Suprapubic skin (tissue), 4 donors: ENCODE measurements around the gene TBC1D22A. TPM values are rescaled to one million over a fixed set of nuclear protein-coding genes. Genes with fewer than 3 reads are reported as not detected.

Experiments
- DNase-seq, 2 donors: peaks; one replicate each; pipeline ENCODE4 v3.0.0-alpha.2; 2019; ENCODE audit warnings: low spot score in 2 of 2
- H3K27ac ChIP-seq: fragments of 200-600 bp; sonication (generic); one replicate; pipeline ENCODE4 v1.5.1; 2019
- H3K27me3 ChIP-seq: fragments of 200-600 bp; sonication (generic); one replicate; pipeline ENCODE4 v1.5.1; 2019
- H3K36me3 ChIP-seq: fragments of 200-600 bp; sonication (generic); one replicate; pipeline ENCODE4 v1.5.1; 2019
- H3K4me1 ChIP-seq: fragments of 200-600 bp; sonication (generic); one replicate; pipeline ENCODE4 v1.5.1; 2019
- H3K4me3 ChIP-seq: fragments of 200-600 bp; sonication (generic); one replicate; pipeline ENCODE4 v1.5.1; 2019; ENCODE audit warnings: mild to moderate bottlenecking
- H3K9me3 ChIP-seq: fragments of 200-600 bp; sonication (generic); one replicate; pipeline ENCODE4 v1.5.1; 2019
- EP300 ChIP-seq: sonication (generic); formaldehyde crosslinking; IDR thresholded peaks from one replicate; pipeline ENCODE4 v1.6.1; 2017; ENCODE audit warnings: antibody characterized with exemption
- POLR2A ChIP-seq, 2 donors: fragments of 450-650 bp; IDR thresholded peaks; one replicate each; pipeline ENCODE4 v1.6.1; 2017; ENCODE audit warnings: antibody characterized with exemption in 2 of 2, mild to moderate bottlenecking in 2 of 2, moderate library complexity in 2 of 2
- POLR2AphosphoS5 ChIP-seq, 3 donors: sonication (generic); formaldehyde crosslinking; IDR thresholded peaks; one replicate each; pipeline ENCODE4 v1.6.1; 2017; ENCODE audit warnings: antibody characterized with exemption in 3 of 3
- WGBS: methylation state at CpG from one replicate; pipeline ENCODE4 v1.1.5; 2018; 5-methylcytosine and 5-hydroxymethylcytosine counted together
- total RNA-seq, 4 donors: library from RNA; depleted of rRNA; stranded (reverse); fragments of >200 nt; gene quantifications; one replicate each; pipeline ENCODE4 v1.1.0, GENCODE V29; 2016
- TF ChIP-seq, protein P1 (sequence below), 2 donors: fragments of 200-600 bp in 1 of 2; fragments of 450-650 bp in 1 of 2; sonication (generic) in 1 of 2; IDR thresholded peaks; one replicate each; pipeline ENCODE4 v1.5.1; 2016 to 2019; ENCODE audit warnings: antibody characterized with exemption in 2 of 2, mild to moderate bottlenecking in 1 of 2, moderate library complexity in 1 of 2

TBC1D22A gene
- total RNA-seq, 4 donors from 2014 or later = 24.8 to 43.2 (median 35.4) TPM

- TF ChIP-seq EP300 = no peak
- TF ChIP-seq POLR2A (IDR thresholded peaks at IDR 0.05) = no peak
- TF ChIP-seq, protein P1, sequence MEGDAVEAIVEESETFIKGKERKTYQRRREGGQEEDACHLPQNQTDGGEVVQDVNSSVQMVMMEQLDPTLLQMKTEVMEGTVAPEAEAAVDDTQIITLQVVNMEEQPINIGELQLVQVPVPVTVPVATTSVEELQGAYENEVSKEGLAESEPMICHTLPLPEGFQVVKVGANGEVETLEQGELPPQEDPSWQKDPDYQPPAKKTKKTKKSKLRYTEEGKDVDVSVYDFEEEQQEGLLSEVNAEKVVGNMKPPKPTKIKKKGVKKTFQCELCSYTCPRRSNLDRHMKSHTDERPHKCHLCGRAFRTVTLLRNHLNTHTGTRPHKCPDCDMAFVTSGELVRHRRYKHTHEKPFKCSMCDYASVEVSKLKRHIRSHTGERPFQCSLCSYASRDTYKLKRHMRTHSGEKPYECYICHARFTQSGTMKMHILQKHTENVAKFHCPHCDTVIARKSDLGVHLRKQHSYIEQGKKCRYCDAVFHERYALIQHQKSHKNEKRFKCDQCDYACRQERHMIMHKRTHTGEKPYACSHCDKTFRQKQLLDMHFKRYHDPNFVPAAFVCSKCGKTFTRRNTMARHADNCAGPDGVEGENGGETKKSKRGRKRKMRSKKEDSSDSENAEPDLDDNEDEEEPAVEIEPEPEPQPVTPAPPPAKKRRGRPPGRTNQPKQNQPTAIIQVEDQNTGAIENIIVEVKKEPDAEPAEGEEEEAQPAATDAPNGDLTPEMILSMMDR (IDR thresholded peaks at IDR 0.05) = no peak
- no peak for TF ChIP-seq POLR2AphosphoS5 (IDR thresholded peaks at IDR 0.05)
- H3K36me3 ChIP-seq = peaks cover 25% of the 10 kb centered on the region
- WGBS = 95% methylated on average over 13 of the region's 13 CpGs
- no peaks in the 10 kb centered on the region for H3K9me3 ChIP-seq
- peaks cover 14% of the 10 kb centered on the region for H3K4me1 ChIP-seq
- H3K4me3 ChIP-seq = no peak overlapping the region
- H3K27me3 ChIP-seq = no peaks in the 10 kb centered on the region
- no peak for DNase-seq
- H3K27ac ChIP-seq = no peak overlapping the region
These were observed 232.5 kb downstream of the TBC1D22A start for GRCh38 chr22:46994983-46995382.

DNA sequence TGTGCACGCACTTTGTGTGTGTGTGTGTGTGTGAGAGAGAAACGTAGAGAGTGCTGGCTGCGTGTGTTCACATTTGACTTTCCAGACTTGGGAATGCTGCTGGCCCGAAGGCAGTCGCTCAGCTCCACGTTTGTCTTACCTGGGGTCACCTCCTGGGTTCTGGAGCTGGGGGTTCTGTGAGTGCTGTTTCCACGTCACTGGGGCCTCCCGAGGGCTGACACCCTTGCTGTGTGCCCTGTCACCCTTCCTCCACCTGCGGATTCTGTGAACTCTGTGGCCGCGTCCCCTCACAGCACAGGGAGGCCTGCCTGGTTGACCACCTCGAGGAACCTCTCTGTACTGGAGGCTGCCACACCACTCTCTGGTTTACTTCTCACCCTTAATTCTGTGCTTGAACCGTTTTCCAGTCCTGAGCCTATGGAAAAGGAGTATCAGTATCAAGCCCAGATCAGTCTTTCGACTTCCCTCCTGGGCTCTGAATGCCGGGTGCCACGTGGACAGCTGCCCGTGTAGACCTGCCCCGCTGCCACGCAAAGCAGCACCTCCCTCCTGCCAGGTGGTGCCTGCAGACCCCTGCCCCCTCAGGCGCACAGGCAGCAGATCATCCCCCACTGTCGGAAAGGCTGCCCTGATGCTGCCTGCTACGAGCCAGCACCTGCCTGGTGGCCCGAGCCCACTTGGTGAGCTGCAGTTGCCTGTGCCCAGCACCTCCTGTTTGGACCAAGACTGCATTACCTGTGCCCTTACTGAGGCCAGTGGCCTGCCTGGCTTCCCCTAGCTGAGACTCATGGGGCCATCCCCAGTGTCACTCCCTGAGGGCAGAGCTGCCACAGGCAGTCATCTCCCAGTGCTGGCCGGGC, 233.3 kb downstream of the TBC1D22A start:
- H3K27me3 ChIP-seq = no peaks in the 10 kb centered on the region
- H3K27ac ChIP-seq = no peak overlapping the region
- DNase-seq = no peak
- no peak overlapping the region for H3K4me3 ChIP-seq
- H3K4me1 ChIP-seq = peaks cover 14% of the 10 kb centered on the region
- no peaks in the 10 kb centered on the region for H3K9me3 ChIP-seq
- TF ChIP-seq POLR2AphosphoS5 (IDR thresholded peaks at IDR 0.05) = no peak
- TF ChIP-seq, protein P1 (IDR thresholded peaks at IDR 0.05) = no peak
- TF ChIP-seq POLR2A (IDR thresholded peaks at IDR 0.05) = no peak
- no peak for TF ChIP-seq EP300
- H3K36me3 ChIP-seq = peaks cover 25% of the 10 kb centered on the region
- WGBS = 90% methylated on average over 19 of the region's 24 CpGs

DNA sequence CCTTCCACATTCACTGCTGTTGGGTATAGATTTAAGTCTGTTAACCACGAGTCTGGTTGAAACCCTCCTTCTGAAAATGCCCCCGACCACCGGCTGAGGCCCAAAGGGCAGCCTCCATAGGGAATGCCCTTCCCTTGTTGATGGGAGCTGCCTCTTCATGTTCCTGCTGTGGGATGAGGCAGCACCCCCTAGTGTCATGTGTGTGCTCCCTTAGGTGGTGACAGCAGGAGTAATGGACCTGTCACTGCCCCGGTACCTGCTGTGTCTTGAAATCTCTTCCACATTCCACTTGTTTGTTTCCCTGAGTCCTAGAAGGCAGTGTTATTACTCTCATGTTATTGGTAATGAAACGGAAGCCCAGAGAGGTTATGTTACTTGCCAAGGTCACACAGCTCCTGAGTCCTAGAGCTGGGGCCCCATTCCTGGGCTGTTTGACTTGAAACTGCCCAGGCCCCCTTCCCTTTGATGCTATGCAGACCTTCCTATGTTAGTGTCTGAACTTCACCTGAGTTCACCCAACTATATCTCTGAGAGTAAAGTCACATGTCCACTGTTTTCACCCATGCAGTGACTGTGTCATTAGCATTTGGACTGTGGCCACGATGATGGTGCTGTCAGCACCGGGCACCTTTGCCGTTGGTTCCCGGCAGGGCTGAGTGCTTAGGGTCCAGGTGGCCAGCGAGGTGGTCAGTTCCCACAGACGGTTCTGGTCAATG, 234.3 kb downstream of the TBC1D22A start:
- Histone ChIP-seq H3K36me3 (peaks cover 19% of the 10 kb centered on the region), H3K27me3 (no peaks in the 10 kb centered on the region), H3K27ac (no peak overlapping the region), H3K4me1 (peaks cover 14% of the 10 kb centered on the region), H3K4me3 (no peak overlapping the region), H3K9me3 (no peaks in the 10 kb centered on the region)
- TF ChIP-seq POLR2AphosphoS5 (IDR thresholded peaks at IDR 0.05) (no peak), EP300 (no peak), POLR2A (IDR thresholded peaks at IDR 0.05) (no peak)
- TF ChIP-seq, protein P1 (IDR thresholded peaks at IDR 0.05) = no peak
- DNase-seq = no peak
- WGBS = 91% methylated on average over 11 of the region's 11 CpGs

DNA sequence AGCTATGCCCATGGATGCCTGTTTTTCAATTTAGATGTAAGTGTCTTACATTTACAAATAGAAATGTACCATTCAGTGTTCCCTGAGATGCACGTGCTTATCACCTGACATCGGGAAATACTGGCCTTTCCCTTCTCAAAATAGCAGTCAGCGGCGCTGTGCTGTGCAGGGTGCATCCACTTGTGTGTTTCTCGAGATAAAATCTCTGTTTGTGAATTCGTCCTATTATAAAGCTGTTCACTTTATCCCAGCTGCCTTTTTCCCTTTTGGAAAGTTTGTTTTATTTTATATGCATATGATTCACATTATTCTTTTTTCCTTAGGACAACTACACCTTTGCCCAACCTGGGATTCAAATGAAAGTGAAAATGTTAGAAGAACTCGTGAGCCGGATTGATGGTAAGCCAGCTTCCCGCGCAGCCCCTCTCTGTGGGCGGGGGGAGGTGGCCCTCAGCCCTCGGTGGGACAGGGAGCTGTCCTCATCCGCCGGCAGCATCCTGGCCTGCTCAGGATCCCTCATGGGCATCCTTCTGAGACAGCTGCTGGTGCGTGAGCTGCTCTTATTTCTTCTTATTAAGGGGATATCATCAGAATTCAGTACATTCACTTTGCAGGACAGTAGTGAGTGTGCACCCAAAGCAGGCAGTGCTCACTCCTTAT, 235.0 kb downstream of the TBC1D22A start:
- no peak for DNase-seq
- WGBS = 92% methylated on average over 15 of the region's 15 CpGs

More for the DNA sequence above, 235.0 kb downstream of the TBC1D22A start:
- TF ChIP-seq POLR2A (IDR thresholded peaks at IDR 0.05) (no peak), EP300 (no peak), POLR2AphosphoS5 (IDR thresholded peaks at IDR 0.05) (no peak)
- TF ChIP-seq, protein P1 (IDR thresholded peaks at IDR 0.05) = no peak
- H3K36me3 ChIP-seq = peaks cover 12% of the 10 kb centered on the region
- no peak overlapping the region for H3K27ac ChIP-seq
- no peak overlapping the region for H3K4me3 ChIP-seq
- H3K27me3 ChIP-seq = no peaks in the 10 kb centered on the region
- H3K4me1 ChIP-seq = peaks cover 14% of the 10 kb centered on the region
- no peaks in the 10 kb centered on the region for H3K9me3 ChIP-seq
